GM12878 (cell line): ENCODE results near the gene ABCC3. TPM values are rescaled to one million over a fixed set of nuclear protein-coding genes. Genes with fewer than 3 reads are reported as not detected.

Experiments
- ATAC-seq: fragments of 200-7000 bp; cut with Tn5 transposase; 3 replicates; pipeline ENCODE4 v1.9.1; 2020; ENCODE audit warnings: mild to moderate bottlenecking, moderate library complexity
- BruUV-seq: library from RNA; stranded (reverse); fragments of 400-500 nt; replicated peaks from 2 replicates; lab custom pipeline; 2021; lab: Mats Ljungman, UMichigan
- CTCF ChIA-PET: fragments of 300-600 bp; sonication (Branson Sonifier 250); formaldehyde crosslinking; extraction: SDS; loops from one replicate; lab custom pipeline; 2021; ENCODE audit warnings: inconsistent platforms; lab: Yijun Ruan, JAX
- POLR2A ChIA-PET: fragments of 350-600 bp; formaldehyde crosslinking; extraction: SDS; loops from one replicate; lab custom pipeline; 2021; ENCODE audit warnings: inconsistent platforms; lab: Charles Lee
- RAD21 ChIA-PET: fragments of 300-600 bp; sonication (Branson Sonifier 250); formaldehyde crosslinking; loops from one replicate; lab custom pipeline; 2023; ENCODE audit warnings: antibody characterized with exemption; ENCODE audit not compliant: unreplicated experiment; lab: Charles Lee
- SMC1A ChIA-PET: fragments of 300-600 bp; sonication (Branson Sonifier 250); formaldehyde crosslinking; loops from one replicate; lab custom pipeline; 2023; ENCODE audit not compliant: unreplicated experiment, uncharacterized antibody; lab: Charles Lee
- DNase-seq: peaks from one replicate; pipeline ENCODE4 v3.0.0-alpha.2; 2011; ENCODE audit warnings: low read depth, low spot score
- FAIRE-seq: peaks from 3 replicates; lab custom pipeline; 2011; peaks lifted over from hg19 to GRCh38; lab: Jason Lieb, UNC
- H2AFZ ChIP-seq: 2 replicates; pipeline ENCODE4 v1.6.0; 2011; ENCODE audit warnings: low read depth, low read length, control low read depth; ENCODE audit not compliant: control insufficient read depth
- H3K27ac ChIP-seq: 2 replicates; pipeline ENCODE4 v1.5.1; 2011; ENCODE audit warnings: control low read depth; ENCODE audit not compliant: control insufficient read depth, insufficient read depth
- H3K27me3 ChIP-seq, 2 experiments: replicated peaks in 1 of 2; 2 replicates each; pipeline versions ENCODE4 v1.6.0 to v1.6.1; 2011; ENCODE audit warnings: low read length in 1 of 2; ENCODE audit not compliant: control insufficient read depth in 2 of 2, insufficient read depth in 2 of 2
- H3K36me3 ChIP-seq, 2 experiments: 2 replicates each; pipeline ENCODE4 v1.5.1; 2011; ENCODE audit warnings: low read length in 1 of 2; ENCODE audit not compliant: control insufficient read depth in 2 of 2, insufficient read depth in 2 of 2
- H3K4me1 ChIP-seq: 2 replicates; pipeline ENCODE4 v1.6.1; 2011; ENCODE audit warnings: mild to moderate bottlenecking, low read length, moderate library complexity, mixed read lengths; ENCODE audit not compliant: control insufficient read depth, insufficient read depth
- H3K4me2 ChIP-seq: 2 replicates; pipeline ENCODE4 v1.6.0; 2011; ENCODE audit warnings: control low read depth; ENCODE audit not compliant: control insufficient read depth, insufficient read depth
- H3K4me3 ChIP-seq: fragments of 200-600 bp; sonication (generic); 2 replicates; pipeline ENCODE4 v1.5.1; 2016
- H3K79me2 ChIP-seq: 2 replicates; pipeline ENCODE4 v1.6.0; 2011; ENCODE audit warnings: low read length; ENCODE audit not compliant: control insufficient read depth, insufficient read depth
- H3K9ac ChIP-seq: 2 replicates; pipeline ENCODE4 v1.8.0; 2011; ENCODE audit warnings: low read length, control low read depth, mixed read lengths; ENCODE audit not compliant: control insufficient read depth, insufficient read depth
- H3K9me3 ChIP-seq: replicated peaks from 3 replicates; pipeline ENCODE4 v1.5.1; 2011; ENCODE audit warnings: mild to moderate bottlenecking, low read length; ENCODE audit not compliant: control insufficient read depth, insufficient read depth
- H4K20me1 ChIP-seq: 2 replicates; pipeline ENCODE4 v1.6.0; 2011; ENCODE audit not compliant: control insufficient read depth, insufficient read depth
- ESRRA ChIP-seq: IDR thresholded peaks from 2 replicates; pipeline ENCODE4 v1.6.1; 2012; ENCODE audit warnings: mild to moderate bottlenecking, low read length, improper control_type of control experiment
- GABPA ChIP-seq: IDR thresholded peaks from 2 replicates; pipeline ENCODE4 v1.6.1; 2014; ENCODE audit warnings: antibody characterized with exemption, low read depth, mild to moderate bottlenecking, inconsistent platforms
- MTA2 ChIP-seq: fragments of 450-650 bp; IDR thresholded peaks from 2 replicates; pipeline ENCODE4 v1.6.1; 2016; ENCODE audit warnings: low read depth, mild to moderate bottlenecking, moderate library complexity
- MYC ChIP-seq: IDR thresholded peaks from 2 replicates; pipeline ENCODE4 v1.6.1; 2011; ENCODE audit warnings: mild to moderate bottlenecking, low read length, moderate library complexity, inconsistent platforms; ENCODE audit not compliant: insufficient read depth, insufficient replicate concordance, insufficient read length, severe bottlenecking
- NFIC ChIP-seq: IDR thresholded peaks from 2 replicates; pipeline ENCODE4 v1.6.1; 2012; ENCODE audit warnings: low read depth, mild to moderate bottlenecking, inconsistent platforms, low read length, moderate library complexity
- NFXL1 ChIP-seq: fragments of 450-650 bp; IDR thresholded peaks from 2 replicates; pipeline ENCODE4 v1.6.1; 2017; ENCODE audit warnings: antibody characterized with exemption, mild to moderate bottlenecking, borderline replicate concordance
- NR2C2 ChIP-seq: IDR thresholded peaks from 2 replicates; pipeline ENCODE4 v1.6.1; 2011; ENCODE audit warnings: borderline replicate concordance, low read depth; ENCODE audit not compliant: control insufficient read depth, insufficient read length
- ZNF24 ChIP-seq: fragments of 450-650 bp; IDR thresholded peaks from 2 replicates; pipeline ENCODE4 v1.6.1; 2017; ENCODE audit warnings: antibody characterized with exemption, mild to moderate bottlenecking
- WGBS: methylation state at CpG from one replicate; pipeline ENCODE4 v1.1.6; 2016; ENCODE audit warnings: low lambda C conversion rate; ENCODE audit not compliant: insufficient replicate concordance, insufficient coverage; ENCODE audit errors: missing lambda C conversion rate; 5-methylcytosine and 5-hydroxymethylcytosine counted together
- in situ Hi-C: fragments of 300-500 bp; cut with MboI; formaldehyde crosslinking; loops from 9 replicates; pipeline ENCODE4 v1.14.3; 2018; ENCODE audit warnings: mixed read lengths
- intact Hi-C: fragments of 100-400 bp; cut with micrococcal nuclease; formaldehyde crosslinking; loops from one replicate; pipeline ENCODE4 v1.14.2; 2022; ENCODE audit not compliant: unreplicated experiment
- polyA plus RNA-seq, 11 experiments: library from polyadenylated mRNA; depleted of rRNA in 4 of 11; unstranded in 6 of 11; stranded (reverse) in 5 of 11; fragments of >200 nt; fragmentation: Nextera tagmentation in 4 of 11; fragmentation: Illumina TruSeq in 1 of 11; extraction: Ambion mirVana in 4 of 11; extraction: Trizol in 1 of 11; gene quantifications; 1 replicate in 1 of 11; 2 replicates in 10 of 11; pipeline versions ENCODE4 v1.2.1 to v1.2.3, GENCODE V29; 2011 to 2016; ENCODE audit warnings: inconsistent platforms in 2 of 11, missing spikeins in 2 of 11, low read depth in 1 of 11
- total RNA-seq, 4 experiments: library from RNA; depleted of rRNA in 3 of 4; stranded (reverse); fragments of >200 nt in 3 of 4; fragmentation: Illumina TruSeq in 1 of 4; extraction: Trizol in 1 of 4; gene quantifications; 2 replicates each; pipeline versions ENCODE4 v1.2.1 to v1.2.3, GENCODE V29; 2013 to 2021
- TF ChIP-seq, protein P1 (sequence below): fragments of 450-650 bp; IDR thresholded peaks from 2 replicates; pipeline ENCODE4 v1.6.1; 2017; ENCODE audit warnings: low read depth, mild to moderate bottlenecking, moderate library complexity
- TF ChIP-seq, protein P2 (sequence below): IDR thresholded peaks from 2 replicates; pipeline ENCODE4 v1.6.1; 2012; ENCODE audit warnings: low read depth, low read length, improper control_type of control experiment
- TF ChIP-seq, protein P3 (sequence below): IDR thresholded peaks from 2 replicates; pipeline ENCODE4 v1.6.1; 2011; ENCODE audit warnings: borderline replicate concordance, low read depth, mild to moderate bottlenecking, moderate library complexity, low read length; ENCODE audit not compliant: insufficient read depth, poor library complexity, severe bottlenecking
- TF ChIP-seq, protein P4 (sequence below): fragments of 150-350 bp; IDR thresholded peaks from 2 replicates; pipeline ENCODE4 v1.6.1; 2014; ENCODE audit warnings: mild to moderate bottlenecking, low read depth, low read length
- TF ChIP-seq, protein P5 (sequence below): fragments of 450-650 bp; IDR thresholded peaks from 2 replicates; pipeline ENCODE4 v1.6.1; 2017; ENCODE audit warnings: mild to moderate bottlenecking
- TF ChIP-seq, protein P6 (sequence below): fragments of 450-650 bp; IDR thresholded peaks from 2 replicates; pipeline ENCODE4 v1.6.1; 2017; ENCODE audit warnings: borderline replicate concordance

ABCC3 gene
- total and polyA plus RNA-seq, 10 of the 15 experiments (the other 5 are each of a cell fraction or from before 2014, with no cell fraction given): 0.21 to 2.3 (median 0.71) TPM; not detected in 6

DNA sequence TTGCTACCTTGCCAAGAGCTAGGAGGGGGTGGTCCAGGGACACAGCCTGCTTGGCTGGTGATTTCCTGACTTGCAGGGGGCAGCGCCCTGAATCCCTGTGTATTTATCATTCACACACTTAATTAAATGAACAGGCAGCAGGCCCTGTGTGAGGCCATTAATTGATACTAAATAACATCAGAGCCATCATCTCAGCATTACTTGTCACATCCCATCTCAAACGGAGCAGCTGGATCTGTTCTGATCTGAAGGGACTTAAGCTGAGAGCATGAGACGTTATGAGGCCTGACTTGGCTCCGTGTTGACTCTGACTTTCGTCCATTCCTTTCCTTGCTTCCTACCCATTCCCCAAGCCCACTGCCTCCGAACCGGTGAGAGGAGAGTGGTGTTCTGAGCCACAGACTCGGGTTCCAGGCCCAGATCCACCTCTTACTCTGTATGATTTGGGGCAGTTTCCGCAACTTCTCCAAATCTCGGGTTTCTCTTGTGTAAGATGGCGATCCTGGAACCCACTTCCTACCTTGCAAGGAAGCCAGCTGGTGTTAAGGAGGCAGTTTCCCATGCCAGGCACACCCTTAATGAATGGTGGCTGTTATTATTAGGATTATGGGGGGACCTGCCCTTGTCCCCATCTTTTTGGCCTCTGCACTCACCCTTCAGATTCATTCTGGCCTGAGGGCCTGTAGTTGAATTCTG lies 40.4 kb upstream of the ABCC3 start:
- Histone ChIP-seq H3K27me3 (no peaks in the 10 kb centered on the region), H2AFZ (no peak overlapping the region), H3K4me1 (no peaks in the 10 kb centered on the region), H3K79me2 (no peaks in the 10 kb centered on the region), H4K20me1 (no peaks in the 10 kb centered on the region), H3K36me3 (no peaks in the 10 kb centered on the region), H3K9me3 (no peaks in the 10 kb centered on the region), H3K4me3 (no peak overlapping the region), H3K9ac (no peak overlapping the region), H3K27ac (no peak overlapping the region), H3K4me2 (no peak overlapping the region)
- ATAC-seq (no peak), DNase-seq (no peak), FAIRE-seq (no peak)
- intact Hi-C loops: no loop called here
- ChIA-PET CTCF (interaction anchor here (0.6 kb wide), 1 partner anchor 108 kb away, joined by 5 read pairs; no protein-coding TSS in a partner anchor), SMC1A (no interaction called here), RAD21 (no interaction called here), POLR2A (no interaction called here)
- in situ Hi-C loops: loop anchor here (5.0 kb wide), 1 partner anchor 52 kb away; no protein-coding TSS in a partner anchor
- BruUV-seq: no TSS peak
- 23% methylated on average over 11 of the region's 11 CpGs for WGBS
- TF ChIP-seq NFXL1: no peak
- TF ChIP-seq NR2C2: no peak
- TF ChIP-seq, protein P1, sequence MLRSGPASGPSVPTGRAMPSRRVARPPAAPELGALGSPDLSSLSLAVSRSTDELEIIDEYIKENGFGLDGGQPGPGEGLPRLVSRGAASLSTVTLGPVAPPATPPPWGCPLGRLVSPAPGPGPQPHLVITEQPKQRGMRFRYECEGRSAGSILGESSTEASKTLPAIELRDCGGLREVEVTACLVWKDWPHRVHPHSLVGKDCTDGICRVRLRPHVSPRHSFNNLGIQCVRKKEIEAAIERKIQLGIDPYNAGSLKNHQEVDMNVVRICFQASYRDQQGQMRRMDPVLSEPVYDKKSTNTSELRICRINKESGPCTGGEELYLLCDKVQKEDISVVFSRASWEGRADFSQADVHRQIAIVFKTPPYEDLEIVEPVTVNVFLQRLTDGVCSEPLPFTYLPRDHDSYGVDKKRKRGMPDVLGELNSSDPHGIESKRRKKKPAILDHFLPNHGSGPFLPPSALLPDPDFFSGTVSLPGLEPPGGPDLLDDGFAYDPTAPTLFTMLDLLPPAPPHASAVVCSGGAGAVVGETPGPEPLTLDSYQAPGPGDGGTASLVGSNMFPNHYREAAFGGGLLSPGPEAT: no peak
- no peak for TF ChIP-seq GABPA
- TF ChIP-seq, protein P2, sequence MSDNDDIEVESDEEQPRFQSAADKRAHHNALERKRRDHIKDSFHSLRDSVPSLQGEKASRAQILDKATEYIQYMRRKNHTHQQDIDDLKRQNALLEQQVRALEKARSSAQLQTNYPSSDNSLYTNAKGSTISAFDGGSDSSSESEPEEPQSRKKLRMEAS: no peak
- no peak for TF ChIP-seq MTA2
- no peak for TF ChIP-seq ESRRA
- TF ChIP-seq MYC: no peak
- no peak for TF ChIP-seq ZNF24
- TF ChIP-seq, protein P3, sequence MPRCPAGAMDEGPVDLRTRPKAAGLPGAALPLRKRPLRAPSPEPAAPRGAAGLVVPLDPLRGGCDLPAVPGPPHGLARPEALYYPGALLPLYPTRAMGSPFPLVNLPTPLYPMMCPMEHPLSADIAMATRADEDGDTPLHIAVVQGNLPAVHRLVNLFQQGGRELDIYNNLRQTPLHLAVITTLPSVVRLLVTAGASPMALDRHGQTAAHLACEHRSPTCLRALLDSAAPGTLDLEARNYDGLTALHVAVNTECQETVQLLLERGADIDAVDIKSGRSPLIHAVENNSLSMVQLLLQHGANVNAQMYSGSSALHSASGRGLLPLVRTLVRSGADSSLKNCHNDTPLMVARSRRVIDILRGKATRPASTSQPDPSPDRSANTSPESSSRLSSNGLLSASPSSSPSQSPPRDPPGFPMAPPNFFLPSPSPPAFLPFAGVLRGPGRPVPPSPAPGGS: no peak
- no peak for TF ChIP-seq NFIC
- TF ChIP-seq, protein P4, sequence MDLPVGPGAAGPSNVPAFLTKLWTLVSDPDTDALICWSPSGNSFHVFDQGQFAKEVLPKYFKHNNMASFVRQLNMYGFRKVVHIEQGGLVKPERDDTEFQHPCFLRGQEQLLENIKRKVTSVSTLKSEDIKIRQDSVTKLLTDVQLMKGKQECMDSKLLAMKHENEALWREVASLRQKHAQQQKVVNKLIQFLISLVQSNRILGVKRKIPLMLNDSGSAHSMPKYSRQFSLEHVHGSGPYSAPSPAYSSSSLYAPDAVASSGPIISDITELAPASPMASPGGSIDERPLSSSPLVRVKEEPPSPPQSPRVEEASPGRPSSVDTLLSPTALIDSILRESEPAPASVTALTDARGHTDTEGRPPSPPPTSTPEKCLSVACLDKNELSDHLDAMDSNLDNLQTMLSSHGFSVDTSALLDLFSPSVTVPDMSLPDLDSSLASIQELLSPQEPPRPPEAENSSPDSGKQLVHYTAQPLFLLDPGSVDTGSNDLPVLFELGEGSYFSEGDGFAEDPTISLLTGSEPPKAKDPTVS: no peak
- TF ChIP-seq, protein P5, sequence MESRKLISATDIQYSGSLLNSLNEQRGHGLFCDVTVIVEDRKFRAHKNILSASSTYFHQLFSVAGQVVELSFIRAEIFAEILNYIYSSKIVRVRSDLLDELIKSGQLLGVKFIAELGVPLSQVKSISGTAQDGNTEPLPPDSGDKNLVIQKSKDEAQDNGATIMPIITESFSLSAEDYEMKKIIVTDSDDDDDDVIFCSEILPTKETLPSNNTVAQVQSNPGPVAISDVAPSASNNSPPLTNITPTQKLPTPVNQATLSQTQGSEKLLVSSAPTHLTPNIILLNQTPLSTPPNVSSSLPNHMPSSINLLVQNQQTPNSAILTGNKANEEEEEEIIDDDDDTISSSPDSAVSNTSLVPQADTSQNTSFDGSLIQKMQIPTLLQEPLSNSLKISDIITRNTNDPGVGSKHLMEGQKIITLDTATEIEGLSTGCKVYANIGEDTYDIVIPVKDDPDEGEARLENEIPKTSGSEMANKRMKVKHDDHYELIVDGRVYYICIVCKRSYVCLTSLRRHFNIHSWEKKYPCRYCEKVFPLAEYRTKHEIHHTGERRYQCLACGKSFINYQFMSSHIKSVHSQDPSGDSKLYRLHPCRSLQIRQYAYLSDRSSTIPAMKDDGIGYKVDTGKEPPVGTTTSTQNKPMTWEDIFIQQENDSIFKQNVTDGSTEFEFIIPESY: no peak
- TF ChIP-seq, protein P6, sequence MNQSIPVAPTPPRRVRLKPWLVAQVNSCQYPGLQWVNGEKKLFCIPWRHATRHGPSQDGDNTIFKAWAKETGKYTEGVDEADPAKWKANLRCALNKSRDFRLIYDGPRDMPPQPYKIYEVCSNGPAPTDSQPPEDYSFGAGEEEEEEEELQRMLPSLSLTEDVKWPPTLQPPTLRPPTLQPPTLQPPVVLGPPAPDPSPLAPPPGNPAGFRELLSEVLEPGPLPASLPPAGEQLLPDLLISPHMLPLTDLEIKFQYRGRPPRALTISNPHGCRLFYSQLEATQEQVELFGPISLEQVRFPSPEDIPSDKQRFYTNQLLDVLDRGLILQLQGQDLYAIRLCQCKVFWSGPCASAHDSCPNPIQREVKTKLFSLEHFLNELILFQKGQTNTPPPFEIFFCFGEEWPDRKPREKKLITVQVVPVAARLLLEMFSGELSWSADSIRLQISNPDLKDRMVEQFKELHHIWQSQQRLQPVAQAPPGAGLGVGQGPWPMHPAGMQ: no peak
